ENCODE data around the gene CMYA5. TPM values are rescaled to one million over a fixed set of nuclear protein-coding genes. Genes with fewer than 3 reads are reported as not detected.

Gene CMYA5
- total and polyA plus RNA-seq, 4 donors = 1.3 to 2.9 (median 2.0) TPM

- Histone ChIP-seq H3K36me3 (ENCODE audit: control insufficient read depth in 4 of 4, insufficient read depth in 3 of 4, low read depth in 1 of 4, low read length in 3 of 4) (peaks cover 0 to 2% (median 0%) of the 10 kb centered on the region in 4 donors), H3K9ac (ENCODE audit: low read depth in 1 of 2, low read length in 2 of 2) (no peak overlapping the region), H3K27ac (ENCODE audit: low read depth in 1 of 2, low read length in 2 of 2) (no peak overlapping the region), H3K4me3 (ENCODE audit: low read depth in 1 of 3, low read length in 3 of 3) (no peak overlapping the region), H3K27me3 (ENCODE audit: control insufficient read depth in 4 of 4, insufficient read depth in 4 of 4, low read length in 3 of 4) (no peaks in the 10 kb centered on the region), H3K9me3 (ENCODE audit: control insufficient read depth in 4 of 4, low read length in 3 of 4) (no peaks in the 10 kb centered on the region), H3K4me1 (ENCODE audit: control insufficient read depth in 4 of 4, insufficient read depth in 4 of 4, low read length in 3 of 4) (no peaks in the 10 kb centered on the region)
- DNase-seq (ENCODE audit: low spot score) = no peak
- WGBS = 89% methylated on average over 2 of the region's 2 CpGs
- TF ChIP-seq YY1 (IDR thresholded peaks at IDR 0.05) (no peak), RAD21 (IDR thresholded peaks at IDR 0.05) (no peak), ZBTB33 (IDR thresholded peaks at IDR 0.05) (no peak), FOXA1 (IDR thresholded peaks at IDR 0.05) (no peak), GABPA (IDR thresholded peaks at IDR 0.05 in 1 of 2, conservative IDR thresholded peaks at IDR 0.05 in 1 of 2) (no peak), MAX (IDR thresholded peaks at IDR 0.05) (no peak), JUND (IDR thresholded peaks at IDR 0.05) (no peak), SP1 (IDR thresholded peaks at IDR 0.05) (no peak), FOXA2 (IDR thresholded peaks at IDR 0.05) (no peak), HNF4G (IDR thresholded peaks at IDR 0.05) (no peak), EGR1 (IDR thresholded peaks at IDR 0.05; ENCODE audit: low read depth in 2 of 2) (no peak), TAF1 (conservative IDR thresholded peaks at IDR 0.05) (no peak)
- TF ChIP-seq, protein P1, sequence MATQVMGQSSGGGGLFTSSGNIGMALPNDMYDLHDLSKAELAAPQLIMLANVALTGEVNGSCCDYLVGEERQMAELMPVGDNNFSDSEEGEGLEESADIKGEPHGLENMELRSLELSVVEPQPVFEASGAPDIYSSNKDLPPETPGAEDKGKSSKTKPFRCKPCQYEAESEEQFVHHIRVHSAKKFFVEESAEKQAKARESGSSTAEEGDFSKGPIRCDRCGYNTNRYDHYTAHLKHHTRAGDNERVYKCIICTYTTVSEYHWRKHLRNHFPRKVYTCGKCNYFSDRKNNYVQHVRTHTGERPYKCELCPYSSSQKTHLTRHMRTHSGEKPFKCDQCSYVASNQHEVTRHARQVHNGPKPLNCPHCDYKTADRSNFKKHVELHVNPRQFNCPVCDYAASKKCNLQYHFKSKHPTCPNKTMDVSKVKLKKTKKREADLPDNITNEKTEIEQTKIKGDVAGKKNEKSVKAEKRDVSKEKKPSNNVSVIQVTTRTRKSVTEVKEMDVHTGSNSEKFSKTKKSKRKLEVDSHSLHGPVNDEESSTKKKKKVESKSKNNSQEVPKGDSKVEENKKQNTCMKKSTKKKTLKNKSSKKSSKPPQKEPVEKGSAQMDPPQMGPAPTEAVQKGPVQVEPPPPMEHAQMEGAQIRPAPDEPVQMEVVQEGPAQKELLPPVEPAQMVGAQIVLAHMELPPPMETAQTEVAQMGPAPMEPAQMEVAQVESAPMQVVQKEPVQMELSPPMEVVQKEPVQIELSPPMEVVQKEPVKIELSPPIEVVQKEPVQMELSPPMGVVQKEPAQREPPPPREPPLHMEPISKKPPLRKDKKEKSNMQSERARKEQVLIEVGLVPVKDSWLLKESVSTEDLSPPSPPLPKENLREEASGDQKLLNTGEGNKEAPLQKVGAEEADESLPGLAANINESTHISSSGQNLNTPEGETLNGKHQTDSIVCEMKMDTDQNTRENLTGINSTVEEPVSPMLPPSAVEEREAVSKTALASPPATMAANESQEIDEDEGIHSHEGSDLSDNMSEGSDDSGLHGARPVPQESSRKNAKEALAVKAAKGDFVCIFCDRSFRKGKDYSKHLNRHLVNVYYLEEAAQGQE (IDR thresholded peaks at IDR 0.05) = no peak
These were observed 126.4 kb downstream of the CMYA5 start for GRCh38 chr5:79816014-79816413.

DNA sequence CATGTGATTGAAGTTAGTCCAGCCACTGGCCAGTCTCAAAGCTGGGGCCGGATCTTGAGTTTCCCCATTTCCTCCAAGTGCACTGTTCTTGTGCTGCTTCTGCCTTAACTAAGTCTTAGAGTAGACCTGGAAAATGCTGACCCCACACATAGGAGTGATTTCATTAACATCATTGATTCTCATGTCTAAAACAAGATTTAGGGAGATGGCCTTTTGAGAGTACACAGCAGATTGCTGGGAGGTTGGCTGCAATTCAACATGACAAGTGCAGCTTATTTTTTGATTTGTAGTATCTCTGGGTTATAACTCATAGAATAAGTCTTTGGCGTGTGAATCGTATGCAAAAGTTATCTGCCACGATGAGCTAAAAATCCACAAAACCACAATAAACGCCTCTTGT lies 131.0 kb downstream of the CMYA5 start:
- no peak overlapping the region for H3K4me3 ChIP-seq (ENCODE audit: low read depth in 1 of 3, low read length in 3 of 3)
- no peak for DNase-seq (ENCODE audit: low spot score)
- no peaks in the 10 kb centered on the region for H3K27me3 ChIP-seq (ENCODE audit: control insufficient read depth in 4 of 4, insufficient read depth in 4 of 4, low read length in 3 of 4)
- no peak overlapping the region for H3K9ac ChIP-seq (ENCODE audit: low read depth in 1 of 2, low read length in 2 of 2)
- no peak overlapping the region for H3K27ac ChIP-seq (ENCODE audit: low read depth in 1 of 2, low read length in 2 of 2)
- H3K9me3 ChIP-seq (ENCODE audit: control insufficient read depth in 4 of 4, low read length in 3 of 4) = no peaks in the 10 kb centered on the region
- H3K36me3 ChIP-seq (ENCODE audit: control insufficient read depth in 4 of 4, insufficient read depth in 3 of 4, low read depth in 1 of 4, low read length in 3 of 4) = peaks cover 0 to 2% (median 0%) of the 10 kb centered on the region in 4 donors
- no peaks in the 10 kb centered on the region for H3K4me1 ChIP-seq (ENCODE audit: control insufficient read depth in 4 of 4, insufficient read depth in 4 of 4, low read length in 3 of 4)
- 93% methylated on average over 5 of the region's 5 CpGs for WGBS
- TF ChIP-seq SP1 (IDR thresholded peaks at IDR 0.05) (no peak), EGR1 (IDR thresholded peaks at IDR 0.05; ENCODE audit: low read depth in 2 of 2) (no peak), TAF1 (conservative IDR thresholded peaks at IDR 0.05) (no peak), ZBTB33 (IDR thresholded peaks at IDR 0.05) (no peak), HNF4A (conservative IDR thresholded peaks at IDR 0.05) (no peak), CTCF (IDR thresholded peaks at IDR 0.05; ENCODE audit: low read depth, low read length, missing input control) (no peak), FOXA2 (IDR thresholded peaks at IDR 0.05) (no peak), JUND (IDR thresholded peaks at IDR 0.05) (no peak), YY1 (IDR thresholded peaks at IDR 0.05) (no peak), GABPA (IDR thresholded peaks at IDR 0.05 in 1 of 2, conservative IDR thresholded peaks at IDR 0.05 in 1 of 2) (no peak), NR2F2 (IDR thresholded peaks at IDR 0.05) (no peak), FOXA1 (IDR thresholded peaks at IDR 0.05) (no peak), RXRA (IDR thresholded peaks at IDR 0.05) (no peak), MAX (IDR thresholded peaks at IDR 0.05) (no peak)
- TF ChIP-seq, protein P2, sequence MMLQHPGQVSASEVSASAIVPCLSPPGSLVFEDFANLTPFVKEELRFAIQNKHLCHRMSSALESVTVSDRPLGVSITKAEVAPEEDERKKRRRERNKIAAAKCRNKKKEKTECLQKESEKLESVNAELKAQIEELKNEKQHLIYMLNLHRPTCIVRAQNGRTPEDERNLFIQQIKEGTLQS (IDR thresholded peaks at IDR 0.05) = no peak
- TF ChIP-seq, protein P1 (IDR thresholded peaks at IDR 0.05) = no peak
